ENCODE data around the gene SPINK4. TPM values are rescaled to one million over a fixed set of nuclear protein-coding genes. Genes with fewer than 3 reads are reported as not detected.

SPINK4 gene
- total RNA-seq, 2 experiments from 2014 or later: not detected

GRCh38 chr9:33246269-33246860 lies 6.4 kb downstream of the SPINK4 start:
- ChIA-PET CTCF (no interaction called here), POLR2A (interaction anchor here (1.5 kb wide), 1 partner anchor 18 kb away, joined by 7 read pairs; the partner anchor contains the start of genes BAG1 and CHMP5)
- no peak overlapping the region for H3K4me3 Mint-ChIP-seq
- H3K9me3 Mint-ChIP-seq (ENCODE audit: insufficient read depth): no peaks in the 10 kb centered on the region
- ATAC-seq (no peak), DNase-seq (no peak)
- peaks cover 10% of the 10 kb centered on the region for H3K4me1 Mint-ChIP-seq (ENCODE audit: low read depth)
- H3K36me3 Mint-ChIP-seq (ENCODE audit: low read depth): peaks cover 11% of the 10 kb centered on the region
- no peaks in the 10 kb centered on the region for H3K27me3 Mint-ChIP-seq (ENCODE audit: low read depth)
- H3K27ac Mint-ChIP-seq: no peak overlapping the region

DNA sequence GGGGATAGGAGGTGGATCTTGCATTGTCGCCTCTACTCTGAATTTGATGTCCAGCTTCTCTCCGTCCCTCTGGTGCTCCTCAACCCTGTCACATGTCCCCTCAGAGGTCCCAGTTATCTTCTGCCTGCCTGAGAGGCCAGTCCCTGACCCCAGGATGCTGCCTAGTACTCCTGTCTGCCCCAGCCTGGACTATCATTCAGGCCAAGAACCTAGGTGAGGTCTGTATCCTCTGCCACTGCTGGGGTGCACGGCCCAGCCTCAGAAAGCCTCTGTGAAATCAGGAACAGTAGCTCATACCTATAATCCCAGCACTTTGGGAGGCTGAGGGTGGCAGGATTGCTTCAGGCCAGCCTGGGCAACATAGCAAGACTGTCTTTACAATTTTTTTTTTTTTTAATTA lies 8.6 kb downstream of the SPINK4 start:
- ChIA-PET POLR2A (no interaction called here), CTCF (no interaction called here)
- Mint-ChIP-seq H3K4me3 (no peak overlapping the region), H3K9me3 (ENCODE audit: insufficient read depth) (no peaks in the 10 kb centered on the region), H3K4me1 (ENCODE audit: low read depth) (peaks cover 10% of the 10 kb centered on the region), H3K27ac (peak overlapping the region; percentile 64), H3K27me3 (ENCODE audit: low read depth) (no peaks in the 10 kb centered on the region), H3K36me3 (ENCODE audit: low read depth) (peaks cover 23% of the 10 kb centered on the region)
- ATAC-seq: no peak
- no peak for DNase-seq

- ATAC-seq (peak; percentile 20), DNase-seq (no peak)
- Mint-ChIP-seq H3K27ac (peak overlapping the region; percentile 32), H3K4me3 (no peak overlapping the region), H3K4me1 (ENCODE audit: low read depth) (peaks cover 10% of the 10 kb centered on the region), H3K27me3 (ENCODE audit: low read depth) (no peaks in the 10 kb centered on the region), H3K36me3 (ENCODE audit: low read depth) (peaks cover 23% of the 10 kb centered on the region), H3K9me3 (ENCODE audit: insufficient read depth) (no peaks in the 10 kb centered on the region)
- POLR2A ChIA-PET: interaction anchor here (1.1 kb wide), 1 partner anchor 11 kb away, joined by 3 read pairs; no protein-coding TSS in a partner anchor
- CTCF ChIA-PET: no interaction called here
These were observed 9.2 kb downstream of the SPINK4 start for GRCh38 chr9:33249087-33249658.

GRCh38 chr9:33249983-33250382 lies 10.0 kb downstream of the SPINK4 start:
- ATAC-seq (no peak), DNase-seq (no peak)
- Mint-ChIP-seq H3K27me3 (ENCODE audit: low read depth) (no peaks in the 10 kb centered on the region), H3K27ac (peak overlapping the region; percentile 14), H3K9me3 (ENCODE audit: insufficient read depth) (no peaks in the 10 kb centered on the region), H3K4me1 (ENCODE audit: low read depth) (peaks cover 10% of the 10 kb centered on the region), H3K4me3 (no peak overlapping the region), H3K36me3 (ENCODE audit: low read depth) (peaks cover 31% of the 10 kb centered on the region)
- ChIA-PET CTCF (no interaction called here), POLR2A (interaction anchor here (1.1 kb wide), 1 partner anchor 10 kb away, joined by 3 read pairs; no protein-coding TSS in a partner anchor)

DNA sequence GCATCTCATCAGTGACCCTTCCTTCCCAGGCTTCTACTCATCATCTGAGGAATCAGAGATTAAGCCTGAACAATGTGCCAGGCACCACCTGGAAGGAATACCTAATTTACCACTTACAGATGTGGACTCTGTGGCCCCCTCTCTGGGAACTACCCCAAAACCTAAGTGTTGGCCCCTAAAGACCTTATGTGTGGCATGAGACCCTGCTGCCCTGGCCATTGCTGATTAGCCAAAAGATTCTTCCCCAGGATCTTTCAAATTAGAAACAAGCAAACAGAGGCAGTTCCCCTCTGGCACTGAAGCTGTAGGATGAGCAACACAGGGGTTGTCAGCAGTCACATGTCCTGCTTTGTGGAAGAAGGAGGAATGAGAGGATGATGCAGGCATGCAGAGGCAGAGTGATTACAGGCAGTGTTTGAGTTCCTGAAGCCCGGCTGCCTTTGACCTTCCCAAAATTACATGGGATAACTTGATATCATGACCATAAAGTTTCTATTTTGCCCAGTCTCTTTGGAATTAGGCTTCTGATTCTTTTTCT lies 10.6 kb downstream of the SPINK4 start:
- POLR2A ChIA-PET: no interaction called here
- Mint-ChIP-seq H3K4me3 (no peak overlapping the region), H3K27ac (no peak overlapping the region), H3K9me3 (ENCODE audit: insufficient read depth) (no peaks in the 10 kb centered on the region), H3K36me3 (ENCODE audit: low read depth) (peaks cover 34% of the 10 kb centered on the region), H3K4me1 (ENCODE audit: low read depth) (peaks cover 10% of the 10 kb centered on the region), H3K27me3 (ENCODE audit: low read depth) (no peaks in the 10 kb centered on the region)
- no peak for DNase-seq
- CTCF ChIA-PET: no interaction called here
- ATAC-seq: no peak

GRCh38 chr9:33254211-33254610 lies 14.2 kb downstream of the SPINK4 start:
- POLR2A ChIA-PET: interaction anchor here (0.9 kb wide), 1 partner anchor 13 kb away, joined by 3 read pairs; no protein-coding TSS in a partner anchor
- Mint-ChIP-seq H3K36me3 (ENCODE audit: low read depth) (peaks cover 53% of the 10 kb centered on the region), H3K27ac (no peak overlapping the region), H3K27me3 (ENCODE audit: low read depth) (no peaks in the 10 kb centered on the region), H3K4me1 (ENCODE audit: low read depth) (peaks cover 14% of the 10 kb centered on the region), H3K4me3 (no peak overlapping the region), H3K9me3 (ENCODE audit: insufficient read depth) (no peaks in the 10 kb centered on the region)
- no peak for ATAC-seq
- CTCF ChIA-PET: interaction anchor here (1.4 kb wide), 1 partner anchor 10 kb away, joined by 3 read pairs; no protein-coding TSS in a partner anchor
- no peak for DNase-seq

GRCh38 chr9:33255014-33255413 lies 15.0 kb downstream of the SPINK4 start:
- no peak overlapping the region for H3K4me3 Mint-ChIP-seq
- H3K27ac Mint-ChIP-seq: no peak overlapping the region
- CTCF ChIA-PET: interaction anchor here (1.4 kb wide), 1 partner anchor 9 kb away, joined by 3 read pairs; no protein-coding TSS in a partner anchor
- H3K36me3 Mint-ChIP-seq (ENCODE audit: low read depth): peaks cover 61% of the 10 kb centered on the region
- ATAC-seq: no peak
- no peaks in the 10 kb centered on the region for H3K9me3 Mint-ChIP-seq (ENCODE audit: insufficient read depth)
- DNase-seq: no peak
- POLR2A ChIA-PET: interaction anchor here (0.9 kb wide), 1 partner anchor 14 kb away, joined by 3 read pairs; no protein-coding TSS in a partner anchor
- peaks cover 10% of the 10 kb centered on the region for H3K4me1 Mint-ChIP-seq (ENCODE audit: low read depth)
- no peaks in the 10 kb centered on the region for H3K27me3 Mint-ChIP-seq (ENCODE audit: low read depth)

- H3K36me3 Mint-ChIP-seq (ENCODE audit: low read depth): peaks cover 66% of the 10 kb centered on the region
- CTCF ChIA-PET: no interaction called here
- ATAC-seq: no peak
- POLR2A ChIA-PET: interaction anchor here (0.9 kb wide), 1 partner anchor 14 kb away, joined by 3 read pairs; no protein-coding TSS in a partner anchor
- H3K27me3 Mint-ChIP-seq (ENCODE audit: low read depth): no peaks in the 10 kb centered on the region
- no peak overlapping the region for H3K27ac Mint-ChIP-seq
- H3K4me3 Mint-ChIP-seq: no peak overlapping the region
- no peaks in the 10 kb centered on the region for H3K9me3 Mint-ChIP-seq (ENCODE audit: insufficient read depth)
- DNase-seq: no peak
- peaks cover 13% of the 10 kb centered on the region for H3K4me1 Mint-ChIP-seq (ENCODE audit: low read depth)
These were observed 15.5 kb downstream of the SPINK4 start for GRCh38 chr9:33255471-33255870.

DNA sequence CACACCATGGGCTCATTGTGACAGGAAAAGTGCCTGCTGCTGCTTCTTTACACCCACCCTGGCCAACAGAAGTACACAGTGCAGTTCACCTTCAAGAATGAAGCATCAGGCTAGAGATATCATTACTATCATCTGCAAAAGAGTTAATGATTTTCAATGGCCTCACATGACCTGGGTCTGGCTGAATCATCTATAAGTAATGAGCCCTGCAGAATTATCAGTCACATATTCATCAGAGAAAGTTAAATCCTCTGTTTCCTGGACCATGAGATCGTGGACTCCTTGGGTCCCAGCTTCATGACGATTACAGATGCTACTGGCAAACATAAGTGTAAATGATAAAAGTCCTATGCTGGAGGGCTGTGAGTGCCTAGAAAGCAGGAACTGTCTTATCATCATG lies 16.3 kb downstream of the SPINK4 start:
- no peaks in the 10 kb centered on the region for H3K9me3 Mint-ChIP-seq (ENCODE audit: insufficient read depth)
- H3K27me3 Mint-ChIP-seq (ENCODE audit: low read depth): no peaks in the 10 kb centered on the region
- ChIA-PET POLR2A (no interaction called here), CTCF (no interaction called here)
- H3K4me1 Mint-ChIP-seq (ENCODE audit: low read depth): peaks cover 17% of the 10 kb centered on the region
- DNase-seq: no peak
- peaks cover 73% of the 10 kb centered on the region for H3K36me3 Mint-ChIP-seq (ENCODE audit: low read depth)
- H3K27ac Mint-ChIP-seq: no peak overlapping the region
- no peak for ATAC-seq
- no peak overlapping the region for H3K4me3 Mint-ChIP-seq

DNA sequence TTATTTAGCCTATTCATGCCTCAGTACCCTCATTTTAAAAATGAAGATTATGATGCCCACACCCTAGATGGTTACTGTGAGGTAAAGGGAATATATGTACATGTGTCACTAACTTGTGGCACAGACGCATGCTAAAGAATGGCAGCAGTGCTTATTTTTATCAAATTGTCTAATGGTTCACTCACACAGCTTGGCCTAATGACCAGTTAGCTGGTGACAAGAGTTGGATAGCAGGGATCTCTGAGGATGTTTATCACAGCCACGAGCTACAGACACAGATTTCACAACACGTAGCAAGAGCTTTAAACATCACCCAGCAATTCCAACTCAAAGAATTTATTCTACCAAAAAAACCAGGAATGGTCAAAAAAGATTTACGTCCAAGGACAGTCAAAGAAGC lies 17.3 kb downstream of the SPINK4 start:
- CTCF ChIA-PET: no interaction called here
- no peak for DNase-seq
- POLR2A ChIA-PET: no interaction called here

DNA sequence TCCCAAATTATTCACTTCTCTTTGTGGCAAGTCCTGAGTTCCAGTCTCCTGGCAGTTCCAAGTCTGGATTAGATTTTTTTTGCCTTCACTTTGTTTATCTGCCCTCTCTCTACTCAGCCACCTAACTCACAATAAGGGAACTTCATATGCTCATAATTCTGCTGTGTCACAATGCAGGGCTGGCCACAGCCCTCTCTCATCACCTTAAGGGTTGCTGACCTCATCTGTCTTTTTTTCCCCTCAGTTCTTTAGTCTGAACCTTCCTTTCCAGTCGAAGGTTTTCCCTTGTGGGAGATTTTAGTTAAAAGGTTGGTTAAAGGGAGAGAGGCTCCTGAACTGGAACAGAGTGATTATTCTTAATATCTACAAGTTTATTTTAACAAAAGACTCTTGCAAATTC lies 20.4 kb downstream of the SPINK4 start:
- Mint-ChIP-seq H3K9me3 (ENCODE audit: insufficient read depth) (no peaks in the 10 kb centered on the region), H3K4me3 (no peak overlapping the region), H3K27ac (no peak overlapping the region), H3K4me1 (ENCODE audit: low read depth) (peaks cover 33% of the 10 kb centered on the region), H3K36me3 (ENCODE audit: low read depth) (peaks cover 70% of the 10 kb centered on the region), H3K27me3 (ENCODE audit: low read depth) (no peaks in the 10 kb centered on the region)
- ChIA-PET POLR2A (interaction anchor here (1.2 kb wide), 1 partner anchor 11 kb away, joined by 3 read pairs; no protein-coding TSS in a partner anchor), CTCF (no interaction called here)
- DNase-seq (no peak), ATAC-seq (no peak)

More for the DNA sequence above, 17.3 kb downstream of the SPINK4 start:
- Mint-ChIP-seq H3K9me3 (ENCODE audit: insufficient read depth) (no peaks in the 10 kb centered on the region), H3K4me3 (no peak overlapping the region), H3K27me3 (ENCODE audit: low read depth) (no peaks in the 10 kb centered on the region), H3K27ac (no peak overlapping the region), H3K4me1 (ENCODE audit: low read depth) (peaks cover 25% of the 10 kb centered on the region), H3K36me3 (ENCODE audit: low read depth) (peaks cover 78% of the 10 kb centered on the region)
- ATAC-seq: no peak
